Stimulated activated CD8-positive, alpha-beta memory T cell treated with anti-CD3 and anti-CD28 coated beads, Interleukin-7, amount 100 ng/mL, for 48 hours (primary cell): Measurements from ENCODE around the gene SH2D1A.

Experiments used
- DNase-seq, 2 donors: peaks; one replicate each; pipeline ENCODE4 v3.0.0-alpha.2; 2020; ENCODE audit warnings: low read depth in 1 of 2; ENCODE audit errors: extremely low read depth in 1 of 2

Gene SH2D1A

DNA sequence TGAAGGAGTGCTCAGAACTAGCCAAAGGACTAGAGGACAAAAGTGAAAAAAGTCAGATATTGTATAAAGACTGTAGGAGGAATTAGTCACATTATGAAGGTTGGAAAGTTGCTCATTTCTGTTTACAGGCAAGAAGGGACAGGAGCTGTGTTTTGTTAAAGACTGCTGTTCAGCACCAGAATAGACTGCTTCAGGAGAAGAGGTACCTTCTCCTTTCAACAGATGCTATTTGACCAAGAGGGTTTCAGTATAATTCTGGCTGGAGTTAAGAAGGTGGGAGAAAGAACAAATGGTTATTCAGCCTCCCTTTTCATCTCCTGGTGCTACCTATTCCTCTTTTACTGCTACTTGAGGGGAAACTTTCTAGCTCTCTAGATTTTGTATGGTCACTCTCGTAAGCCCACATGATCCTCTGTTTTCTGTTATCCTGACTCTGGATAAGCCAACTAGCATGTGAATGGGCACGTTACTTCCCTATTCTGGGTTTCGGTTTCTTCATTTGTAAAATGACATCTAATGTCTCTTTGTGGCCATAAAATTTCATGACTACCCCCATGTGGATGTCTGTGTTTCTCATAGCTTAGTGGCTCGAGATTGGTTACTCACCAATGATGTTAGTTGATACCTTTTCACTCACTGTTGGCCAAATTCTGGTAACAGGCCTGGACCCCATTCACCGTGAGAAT is 68.9 kb downstream of the SH2D1A start:
- no peak for DNase-seq

- DNase-seq, result no peak
These were observed 75.7 kb downstream of the SH2D1A start for GRCh38 chrX:124421898-124422655.
